GM12874 (cell line): ENCODE data around the gene EHD3.

Experiments
- TF ChIP-seq, protein P1 (sequence below): IDR thresholded peaks from 2 replicates; pipeline ENCODE4 v1.5.1; 2011; ENCODE audit warnings: low read depth, mild to moderate bottlenecking, control low read depth, low read length, moderate library complexity; ENCODE audit not compliant: insufficient read depth

EHD3 gene

DNA sequence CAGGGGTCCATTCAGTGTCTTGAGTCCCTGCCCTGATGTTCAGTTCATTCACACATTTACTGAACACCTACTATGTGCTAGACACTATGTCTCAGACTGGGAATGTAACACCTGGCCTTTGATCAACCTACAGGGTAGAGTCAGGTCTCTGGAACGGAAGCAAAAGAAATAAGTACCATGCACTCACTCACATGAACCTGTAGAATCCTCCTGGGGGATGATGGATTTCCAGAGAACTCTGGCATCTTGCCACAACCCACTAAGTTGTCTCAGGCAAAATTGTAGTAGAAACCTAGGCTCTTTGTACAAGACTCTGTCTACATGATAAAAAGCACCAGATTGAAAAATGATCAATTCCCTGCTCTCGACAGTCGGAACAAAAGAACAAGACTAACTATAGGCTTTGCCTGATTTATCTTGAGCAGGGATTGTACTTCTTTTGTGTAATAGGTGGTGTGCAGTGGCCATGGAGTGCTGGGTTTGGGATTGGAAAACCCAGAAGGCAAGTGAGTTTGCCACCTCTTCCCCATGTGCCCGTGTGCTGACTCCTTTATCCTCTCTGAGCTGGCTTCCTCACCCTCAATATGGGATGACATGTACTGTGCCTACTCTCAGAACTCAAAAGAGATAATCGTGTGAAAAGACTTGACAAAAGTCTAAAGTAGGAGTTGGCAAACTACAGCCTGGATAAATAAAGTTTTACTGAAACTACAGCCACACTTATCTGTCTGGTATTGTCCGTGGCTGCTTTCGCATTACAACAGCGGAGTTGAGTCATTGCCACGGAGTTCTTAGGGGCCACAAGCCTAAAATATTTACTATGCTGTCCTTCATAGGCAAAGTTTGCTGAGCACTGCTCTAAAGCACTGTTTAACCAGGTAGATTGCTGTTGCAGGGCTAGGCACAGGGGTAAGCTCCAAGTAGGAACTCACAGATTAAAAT lies 21.0 kb upstream of the EHD3 start:
- TF ChIP-seq, protein P1, sequence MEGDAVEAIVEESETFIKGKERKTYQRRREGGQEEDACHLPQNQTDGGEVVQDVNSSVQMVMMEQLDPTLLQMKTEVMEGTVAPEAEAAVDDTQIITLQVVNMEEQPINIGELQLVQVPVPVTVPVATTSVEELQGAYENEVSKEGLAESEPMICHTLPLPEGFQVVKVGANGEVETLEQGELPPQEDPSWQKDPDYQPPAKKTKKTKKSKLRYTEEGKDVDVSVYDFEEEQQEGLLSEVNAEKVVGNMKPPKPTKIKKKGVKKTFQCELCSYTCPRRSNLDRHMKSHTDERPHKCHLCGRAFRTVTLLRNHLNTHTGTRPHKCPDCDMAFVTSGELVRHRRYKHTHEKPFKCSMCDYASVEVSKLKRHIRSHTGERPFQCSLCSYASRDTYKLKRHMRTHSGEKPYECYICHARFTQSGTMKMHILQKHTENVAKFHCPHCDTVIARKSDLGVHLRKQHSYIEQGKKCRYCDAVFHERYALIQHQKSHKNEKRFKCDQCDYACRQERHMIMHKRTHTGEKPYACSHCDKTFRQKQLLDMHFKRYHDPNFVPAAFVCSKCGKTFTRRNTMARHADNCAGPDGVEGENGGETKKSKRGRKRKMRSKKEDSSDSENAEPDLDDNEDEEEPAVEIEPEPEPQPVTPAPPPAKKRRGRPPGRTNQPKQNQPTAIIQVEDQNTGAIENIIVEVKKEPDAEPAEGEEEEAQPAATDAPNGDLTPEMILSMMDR: no peak

DNA sequence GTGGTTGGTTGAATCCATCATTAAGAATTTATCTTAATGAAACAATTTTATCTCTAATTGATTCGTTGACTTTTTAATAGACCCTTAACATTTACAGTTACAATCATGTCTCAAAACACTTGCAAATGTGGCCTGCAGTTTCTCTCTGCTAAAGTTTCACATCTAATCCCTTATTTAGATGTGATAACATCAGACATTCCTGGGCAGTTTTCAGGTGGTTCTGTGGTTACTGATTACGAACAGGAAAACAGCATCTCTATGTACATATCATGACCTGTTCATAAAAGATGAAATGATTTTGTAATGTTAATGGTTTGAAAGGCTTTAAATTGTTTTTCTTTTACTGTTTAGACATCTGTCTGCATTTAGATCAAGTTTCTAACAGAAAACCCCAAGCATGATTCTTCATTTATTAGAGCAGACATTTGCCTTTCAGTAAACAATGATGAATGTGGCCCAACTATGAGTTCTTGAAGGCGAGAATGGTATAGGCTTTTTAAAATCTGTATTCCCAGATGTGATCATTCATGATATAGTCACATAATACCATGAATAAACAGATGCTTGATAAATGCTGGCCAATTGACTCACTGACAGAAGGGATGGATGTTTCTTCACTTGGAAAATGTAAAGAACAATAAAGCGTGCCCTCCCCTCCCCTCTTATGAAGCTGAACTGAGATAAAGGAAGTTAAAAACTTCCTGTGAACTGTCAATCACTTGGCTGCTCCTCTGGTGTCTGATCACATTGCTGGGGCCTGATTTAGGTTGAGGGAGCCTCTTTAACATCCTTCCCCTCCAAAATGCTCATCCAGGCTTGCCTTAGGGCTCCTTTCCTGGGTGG lies 20.1 kb upstream of the EHD3 start:
- TF ChIP-seq, protein P1: no peak

DNA sequence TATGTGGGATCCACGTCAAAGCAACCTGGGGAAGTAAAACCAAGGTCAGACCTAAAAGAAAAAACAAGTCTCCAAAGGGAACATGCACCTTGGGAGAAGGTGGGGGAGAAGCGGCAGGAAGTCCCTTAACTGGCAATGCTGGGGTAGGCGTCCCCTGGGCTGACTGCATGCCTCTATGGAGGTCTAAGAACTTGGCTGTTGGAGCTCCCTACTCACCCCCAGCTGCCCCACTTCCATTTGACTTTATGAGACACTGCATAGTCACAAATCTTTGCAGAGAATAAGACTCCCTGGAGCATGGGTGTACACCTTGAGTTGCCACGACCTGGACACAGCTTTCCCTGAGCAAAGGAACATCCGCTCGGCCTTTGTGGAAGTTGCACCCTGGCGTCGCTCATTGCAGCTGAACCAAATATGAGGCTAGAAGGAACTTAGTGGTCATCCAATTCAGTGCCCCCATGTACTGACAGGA lies 19.5 kb upstream of the EHD3 start:
- TF ChIP-seq, protein P1: no peak

DNA sequence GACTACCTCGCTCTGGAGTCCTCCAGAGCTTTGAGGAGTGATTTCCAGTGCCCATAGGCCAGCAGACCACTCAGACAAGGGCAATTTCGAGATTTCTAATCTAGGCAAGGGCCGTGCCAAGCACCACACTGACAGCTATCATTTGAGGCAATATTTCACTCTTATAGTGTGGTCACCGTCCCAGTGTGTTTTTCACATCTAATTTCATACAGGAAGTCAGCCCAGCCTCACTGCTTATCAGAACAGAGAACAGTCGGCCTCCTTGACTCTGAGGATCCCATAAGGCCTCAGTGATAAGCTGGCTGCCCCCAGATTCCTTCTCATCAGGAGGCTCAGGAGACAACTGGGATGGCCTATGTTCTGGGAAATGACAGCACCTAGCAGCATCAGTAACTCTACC lies 17.2 kb upstream of the EHD3 start:
- TF ChIP-seq, protein P1: no peak

DNA sequence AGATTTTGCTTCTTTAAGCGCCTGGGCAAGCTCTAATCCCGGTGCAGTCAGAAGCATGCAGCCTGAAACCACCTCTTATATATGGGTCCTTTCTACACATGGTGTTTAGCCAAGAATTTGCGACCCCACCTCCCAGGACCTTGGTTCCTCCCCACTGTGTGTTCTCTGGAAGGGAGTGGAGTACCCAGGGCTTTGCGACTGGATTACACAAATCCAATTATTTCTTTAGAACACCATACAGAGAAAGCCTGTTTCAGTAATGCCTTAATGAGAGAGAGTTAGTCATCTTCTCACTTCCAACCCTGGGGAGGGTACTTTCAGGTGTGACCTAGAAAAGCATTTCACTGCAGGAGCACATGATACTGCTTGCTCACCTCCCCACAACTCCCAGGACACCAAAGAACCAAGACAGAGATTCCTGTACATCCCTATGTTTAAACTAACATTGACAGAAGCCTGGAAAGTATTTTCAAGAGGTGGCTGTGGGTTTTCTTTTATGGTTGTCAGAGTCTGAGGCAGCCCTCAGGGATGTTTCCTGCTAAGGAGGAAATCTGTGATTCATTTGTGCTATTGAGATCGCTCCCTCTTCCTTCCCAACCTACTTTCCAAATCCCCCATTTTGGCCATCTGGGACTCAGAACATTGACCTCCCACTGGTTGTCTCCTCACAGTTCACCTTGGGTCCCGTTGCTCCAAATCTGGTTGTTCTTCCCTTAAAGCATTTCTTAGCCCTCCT lies 16.3 kb upstream of the EHD3 start, which contains the start of gene CAPN14:
TSS of gene CAPN14 (minus strand) at position 51 of the 736 bp plus-strand sequence. CDS start 12,068 bp downstream, outside the sequence.
- TF ChIP-seq, protein P1: no peak

DNA sequence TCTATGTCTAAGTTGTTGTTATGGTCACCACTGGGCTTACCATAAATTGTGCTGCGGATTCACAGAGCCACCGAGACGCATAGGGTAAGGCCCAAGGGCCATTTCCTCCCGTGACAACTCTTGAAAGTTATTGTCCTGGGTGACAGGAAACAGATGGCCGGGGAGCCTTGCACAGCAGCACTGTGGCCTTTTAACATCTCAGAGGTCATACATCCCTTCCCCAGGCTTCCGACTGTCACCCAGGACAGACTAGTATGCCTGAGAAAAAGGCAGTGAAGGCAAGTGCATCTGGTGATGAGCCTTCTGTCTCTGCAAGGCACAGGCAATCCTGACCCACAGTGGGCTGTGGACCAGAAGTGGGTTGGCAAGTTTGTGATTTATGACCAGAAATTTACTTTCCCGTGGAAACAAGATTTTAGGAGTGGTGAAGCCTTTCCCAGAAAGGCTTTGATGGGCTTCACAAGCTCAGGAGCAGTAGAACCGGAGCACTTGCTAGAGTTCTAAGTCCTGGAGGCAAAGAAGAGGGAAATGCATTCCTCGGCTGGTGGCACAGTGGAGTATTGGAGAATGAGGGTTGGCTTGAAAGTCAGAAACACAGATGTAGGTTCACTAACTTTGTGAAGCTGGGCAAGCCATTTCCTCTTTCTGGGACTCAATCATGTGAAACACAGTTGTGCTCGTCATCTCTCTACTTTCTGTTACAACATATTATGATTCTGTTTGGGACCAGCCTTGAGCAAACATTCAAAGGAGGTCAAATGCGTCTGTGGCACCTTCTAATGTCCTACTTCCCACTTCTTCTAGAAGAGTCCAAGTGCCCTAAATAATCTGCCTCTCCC lies 14.6 kb upstream of the EHD3 start:
- TF ChIP-seq, protein P1: no peak
